Measurements from ENCODE around the gene BCAS1.

The BCAS1 gene

GRCh38 chr20:54058420-54059139 is 11.8 kb downstream of the BCAS1 start:
- H3K4me3 ChIP-seq (ENCODE audit: low read length), result no peak overlapping the region
- no peak for DNase-seq (ENCODE audit: low read depth)
- no peak for TF ChIP-seq CTCF (IDR thresholded peaks at IDR 0.05; ENCODE audit: insufficient read depth, low read depth, low read length, missing control alignments)

GRCh38 chr20:54056762-54057639 is 13.4 kb downstream of the BCAS1 start:
- no peak for DNase-seq (ENCODE audit: low read depth)

GRCh38 chr20:54054516-54054915 is 15.9 kb downstream of the BCAS1 start:
- no peak for TF ChIP-seq CTCF (IDR thresholded peaks at IDR 0.05; ENCODE audit: insufficient read depth, low read depth, low read length, missing control alignments)
- no peak for DNase-seq (ENCODE audit: low read depth)

More at GRCh38 chr20:54056762-54057639, 13.4 kb downstream of the BCAS1 start:
- no peak overlapping the region for H3K4me3 ChIP-seq (ENCODE audit: low read length)
- no peak for TF ChIP-seq CTCF (IDR thresholded peaks at IDR 0.05; ENCODE audit: insufficient read depth, low read depth, low read length, missing control alignments)

GRCh38 chr20:54051068-54051467 is 19.3 kb downstream of the BCAS1 start:
- TF ChIP-seq CTCF (IDR thresholded peaks at IDR 0.05; ENCODE audit: insufficient read depth, low read depth, low read length, missing control alignments), result no peak
- DNase-seq (ENCODE audit: low read depth), result no peak
- no peak overlapping the region for H3K4me3 ChIP-seq (ENCODE audit: low read length)

More at GRCh38 chr20:54054516-54054915, 15.9 kb downstream of the BCAS1 start:
- no peak overlapping the region for H3K4me3 ChIP-seq (ENCODE audit: low read length)

GRCh38 chr20:54048891-54049545 is 21.4 kb downstream of the BCAS1 start:
- H3K4me3 ChIP-seq (ENCODE audit: low read length), result no peak overlapping the region
- TF ChIP-seq CTCF (IDR thresholded peaks at IDR 0.05; ENCODE audit: insufficient read depth, low read depth, low read length, missing control alignments), result no peak
- DNase-seq (ENCODE audit: low read depth), result no peak

- no peak overlapping the region for H3K4me3 ChIP-seq (ENCODE audit: low read length)
- no peak for DNase-seq (ENCODE audit: low read depth)
- no peak for TF ChIP-seq CTCF (IDR thresholded peaks at IDR 0.05; ENCODE audit: insufficient read depth, low read depth, low read length, missing control alignments)
Observed at GRCh38 chr20:54048481-54048880, 21.9 kb downstream of the BCAS1 start.
